Prostate gland (tissue), 2 donors: Measurements from ENCODE around the gene CEP104. TPM values are rescaled to one million over a fixed set of nuclear protein-coding genes. Genes with fewer than 3 reads are reported as not detected.

Experiments
- DNase-seq: peaks from one replicate; pipeline ENCODE4 v3.0.0-alpha.2; 2019; ENCODE audit warnings: low spot score
- H3K27ac ChIP-seq, 2 donors: fragments of 200-600 bp; sonication (generic); 2 replicates each; pipeline ENCODE4 v1.5.1; 2017 to 2019
- H3K27me3 ChIP-seq: fragments of 200-600 bp; sonication (generic); replicated peaks from 2 replicates; pipeline ENCODE4 v1.5.1; 2019; ENCODE audit not compliant: insufficient read depth
- H3K36me3 ChIP-seq, 2 donors: fragments of 200-600 bp; sonication (generic); 1 replicate in 1 of 2; 2 replicates in 1 of 2; pipeline versions ENCODE4 v1.5.1 to v1.8.1; 2017 to 2019
- H3K4me1 ChIP-seq: fragments of 200-600 bp; sonication (generic); replicated peaks from 2 replicates; pipeline ENCODE4 v1.5.1; 2019
- H3K4me3 ChIP-seq, 2 donors: fragments of 200-600 bp; sonication (generic); 2 replicates each; pipeline ENCODE4 v1.5.1; 2017 to 2019
- H3K9me3 ChIP-seq: fragments of 200-600 bp; sonication (generic); 2 replicates; pipeline ENCODE4 v1.5.1; 2017
- POLR2A ChIP-seq: fragments of 450-650 bp; IDR thresholded peaks from one replicate; pipeline ENCODE4 v1.6.1; 2016; ENCODE audit warnings: antibody characterized with exemption, mild to moderate bottlenecking
- POLR2AphosphoS5 ChIP-seq: sonication (generic); formaldehyde crosslinking; IDR thresholded peaks from one replicate; pipeline ENCODE4 v1.6.1; 2017; ENCODE audit warnings: antibody characterized with exemption
- WGBS: methylation state at CpG from one replicate; pipeline ENCODE4 v1.1.5; 2018; 5-methylcytosine and 5-hydroxymethylcytosine counted together
- intact Hi-C: fragments of 100-400 bp; cut with DNase I; formaldehyde crosslinking; loops from one replicate; pipeline ENCODE4 v1.14.2; 2022
- total RNA-seq, 2 donors: library from RNA; depleted of rRNA; stranded (reverse); fragments of >200 nt; gene quantifications; one replicate each; pipeline ENCODE4 v1.1.0, GENCODE V29; 2016
- TF ChIP-seq, protein P1 (sequence below), 4 experiments: fragments of 200-600 bp in 2 of 4; fragments of 450-650 bp in 2 of 4; sonication (generic) in 2 of 4; IDR thresholded peaks; 1 replicate in 3 of 4; 2 replicates in 1 of 4; pipeline ENCODE4 v1.5.1; 2016 to 2019; ENCODE audit warnings: antibody characterized with exemption in 4 of 4, mild to moderate bottlenecking in 2 of 4, moderate library complexity in 2 of 4

CEP104 gene
- total RNA-seq, 2 donors from 2014 or later: 20.9 to 28.5 TPM

- 77% methylated on average over 18 of the region's 18 CpGs for WGBS
- no peaks in the 10 kb centered on the region for H3K4me1 ChIP-seq
- no peak overlapping the region for H3K27ac ChIP-seq
- no peaks in the 10 kb centered on the region for H3K27me3 ChIP-seq
- no peak for DNase-seq
- no peak overlapping the region for H3K4me3 ChIP-seq
- H3K9me3 ChIP-seq: no peaks in the 10 kb centered on the region
- H3K36me3 ChIP-seq: peaks cover 3 to 8% of the 10 kb centered on the region in 2 donors
- no peak for TF ChIP-seq POLR2AphosphoS5
- TF ChIP-seq, protein P1, sequence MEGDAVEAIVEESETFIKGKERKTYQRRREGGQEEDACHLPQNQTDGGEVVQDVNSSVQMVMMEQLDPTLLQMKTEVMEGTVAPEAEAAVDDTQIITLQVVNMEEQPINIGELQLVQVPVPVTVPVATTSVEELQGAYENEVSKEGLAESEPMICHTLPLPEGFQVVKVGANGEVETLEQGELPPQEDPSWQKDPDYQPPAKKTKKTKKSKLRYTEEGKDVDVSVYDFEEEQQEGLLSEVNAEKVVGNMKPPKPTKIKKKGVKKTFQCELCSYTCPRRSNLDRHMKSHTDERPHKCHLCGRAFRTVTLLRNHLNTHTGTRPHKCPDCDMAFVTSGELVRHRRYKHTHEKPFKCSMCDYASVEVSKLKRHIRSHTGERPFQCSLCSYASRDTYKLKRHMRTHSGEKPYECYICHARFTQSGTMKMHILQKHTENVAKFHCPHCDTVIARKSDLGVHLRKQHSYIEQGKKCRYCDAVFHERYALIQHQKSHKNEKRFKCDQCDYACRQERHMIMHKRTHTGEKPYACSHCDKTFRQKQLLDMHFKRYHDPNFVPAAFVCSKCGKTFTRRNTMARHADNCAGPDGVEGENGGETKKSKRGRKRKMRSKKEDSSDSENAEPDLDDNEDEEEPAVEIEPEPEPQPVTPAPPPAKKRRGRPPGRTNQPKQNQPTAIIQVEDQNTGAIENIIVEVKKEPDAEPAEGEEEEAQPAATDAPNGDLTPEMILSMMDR (IDR thresholded peaks at IDR 0.05): no peak
- no peak for TF ChIP-seq POLR2A
- intact Hi-C loops: no loop called here
Measured at GRCh38 chr1:3865606-3866160, 8.7 kb upstream of the CEP104 start.

- Histone ChIP-seq H3K9me3 (no peaks in the 10 kb centered on the region), H3K27ac (no peak overlapping the region), H3K36me3 (peaks cover 0 to 5% of the 10 kb centered on the region in 2 donors), H3K27me3 (no peaks in the 10 kb centered on the region), H3K4me1 (no peaks in the 10 kb centered on the region), H3K4me3 (no peak overlapping the region)
- WGBS: 49% methylated on average over 6 of the region's 6 CpGs
- DNase-seq: no peak
- TF ChIP-seq, protein P1 (IDR thresholded peaks at IDR 0.05): no peak
- TF ChIP-seq POLR2A: no peak
- no peak for TF ChIP-seq POLR2AphosphoS5
- intact Hi-C loops: no loop called here
Measured at GRCh38 chr1:3864884-3865283, 7.9 kb upstream of the CEP104 start.

GRCh38 chr1:3863231-3863935 is 6.4 kb upstream of the CEP104 start:
- Histone ChIP-seq H3K4me1 (no peaks in the 10 kb centered on the region), H3K27me3 (no peaks in the 10 kb centered on the region), H3K4me3 (no peak overlapping the region), H3K9me3 (no peaks in the 10 kb centered on the region), H3K27ac (no peak overlapping the region), H3K36me3 (no peaks in the 10 kb centered on the region)
- 81% methylated on average over 12 of the region's 12 CpGs for WGBS
- intact Hi-C loops: no loop called here
- no peak for DNase-seq
- TF ChIP-seq POLR2A (no peak), POLR2AphosphoS5 (no peak)
- TF ChIP-seq, protein P1 (IDR thresholded peaks at IDR 0.05): no peak

GRCh38 chr1:3858231-3858981 is 1.4 kb upstream of the CEP104 start:
- WGBS: 63% methylated on average over 32 of the region's 34 CpGs
- TF ChIP-seq POLR2AphosphoS5 (no peak), POLR2A (no peak)
- TF ChIP-seq, protein P1 (IDR thresholded peaks at IDR 0.05): peak in 1 of 4 experiments; percentile 3
- DNase-seq: no peak
- no peak overlapping the region for H3K27ac ChIP-seq
- H3K4me1 ChIP-seq: no peaks in the 10 kb centered on the region
- no peaks in the 10 kb centered on the region for H3K36me3 ChIP-seq
- no peaks in the 10 kb centered on the region for H3K27me3 ChIP-seq
- no peaks in the 10 kb centered on the region for H3K9me3 ChIP-seq
- H3K4me3 ChIP-seq: peak overlapping the region; percentile 77 to 96
- intact Hi-C loops: no loop called here
